ENCODE data around the gene ROS1. TPM values are rescaled to one million over a fixed set of nuclear protein-coding genes. Genes with fewer than 3 reads are reported as not detected.

Gene ROS1
- total and polyA plus RNA-seq, 4 donors = under 0.01 TPM; not detected in 3

DNA sequence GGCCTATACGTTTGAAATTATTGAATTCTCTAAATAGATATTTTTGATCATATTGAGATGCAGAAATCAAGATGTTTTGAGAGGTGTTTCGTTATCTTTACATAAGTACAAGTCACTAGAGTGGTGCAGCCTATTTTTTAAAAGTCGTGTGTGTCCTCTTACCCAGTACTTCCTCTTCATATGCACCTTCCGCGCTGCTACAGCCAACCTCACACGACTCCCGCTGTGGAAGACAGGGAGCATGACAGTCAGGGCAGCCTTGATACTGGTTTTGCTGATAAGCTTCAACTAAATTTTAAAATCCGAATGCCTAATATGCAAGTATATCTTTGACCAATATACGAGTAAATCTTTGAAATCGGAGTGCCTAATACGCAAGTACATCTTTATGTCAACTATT lies 16.3 kb downstream of the ROS1 start:
- H3K4me1 ChIP-seq (ENCODE audit: control insufficient read depth in 4 of 4, insufficient read depth in 4 of 4, low read length in 3 of 4) = no peaks in the 10 kb centered on the region
- no peaks in the 10 kb centered on the region for H3K36me3 ChIP-seq (ENCODE audit: control insufficient read depth in 4 of 4, insufficient read depth in 3 of 4, low read depth in 1 of 4, low read length in 3 of 4)
- no peaks in the 10 kb centered on the region for H3K27me3 ChIP-seq (ENCODE audit: control insufficient read depth in 4 of 4, insufficient read depth in 4 of 4, low read length in 3 of 4)
- TF ChIP-seq NR2F2 (IDR thresholded peaks at IDR 0.05) = no peak
- TF ChIP-seq HNF4A (conservative IDR thresholded peaks at IDR 0.05) = no peak
- TF ChIP-seq, protein P1, sequence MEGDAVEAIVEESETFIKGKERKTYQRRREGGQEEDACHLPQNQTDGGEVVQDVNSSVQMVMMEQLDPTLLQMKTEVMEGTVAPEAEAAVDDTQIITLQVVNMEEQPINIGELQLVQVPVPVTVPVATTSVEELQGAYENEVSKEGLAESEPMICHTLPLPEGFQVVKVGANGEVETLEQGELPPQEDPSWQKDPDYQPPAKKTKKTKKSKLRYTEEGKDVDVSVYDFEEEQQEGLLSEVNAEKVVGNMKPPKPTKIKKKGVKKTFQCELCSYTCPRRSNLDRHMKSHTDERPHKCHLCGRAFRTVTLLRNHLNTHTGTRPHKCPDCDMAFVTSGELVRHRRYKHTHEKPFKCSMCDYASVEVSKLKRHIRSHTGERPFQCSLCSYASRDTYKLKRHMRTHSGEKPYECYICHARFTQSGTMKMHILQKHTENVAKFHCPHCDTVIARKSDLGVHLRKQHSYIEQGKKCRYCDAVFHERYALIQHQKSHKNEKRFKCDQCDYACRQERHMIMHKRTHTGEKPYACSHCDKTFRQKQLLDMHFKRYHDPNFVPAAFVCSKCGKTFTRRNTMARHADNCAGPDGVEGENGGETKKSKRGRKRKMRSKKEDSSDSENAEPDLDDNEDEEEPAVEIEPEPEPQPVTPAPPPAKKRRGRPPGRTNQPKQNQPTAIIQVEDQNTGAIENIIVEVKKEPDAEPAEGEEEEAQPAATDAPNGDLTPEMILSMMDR (IDR thresholded peaks at IDR 0.05; ENCODE audit: low read depth, low read length, missing input control) = no peak
- TF ChIP-seq SP1 (IDR thresholded peaks at IDR 0.05) = no peak
- TF ChIP-seq YY1 (IDR thresholded peaks at IDR 0.05) = no peak
- TF ChIP-seq RXRA (IDR thresholded peaks at IDR 0.05) = no peak
- TF ChIP-seq RAD21 (IDR thresholded peaks at IDR 0.05) = no peak
- no peak for TF ChIP-seq GABPA (IDR thresholded peaks at IDR 0.05 in 1 of 2, conservative IDR thresholded peaks at IDR 0.05 in 1 of 2)
- no peak for TF ChIP-seq FOXA1 (IDR thresholded peaks at IDR 0.05)
- no peak for TF ChIP-seq JUND (IDR thresholded peaks at IDR 0.05)
- TF ChIP-seq, protein P2, sequence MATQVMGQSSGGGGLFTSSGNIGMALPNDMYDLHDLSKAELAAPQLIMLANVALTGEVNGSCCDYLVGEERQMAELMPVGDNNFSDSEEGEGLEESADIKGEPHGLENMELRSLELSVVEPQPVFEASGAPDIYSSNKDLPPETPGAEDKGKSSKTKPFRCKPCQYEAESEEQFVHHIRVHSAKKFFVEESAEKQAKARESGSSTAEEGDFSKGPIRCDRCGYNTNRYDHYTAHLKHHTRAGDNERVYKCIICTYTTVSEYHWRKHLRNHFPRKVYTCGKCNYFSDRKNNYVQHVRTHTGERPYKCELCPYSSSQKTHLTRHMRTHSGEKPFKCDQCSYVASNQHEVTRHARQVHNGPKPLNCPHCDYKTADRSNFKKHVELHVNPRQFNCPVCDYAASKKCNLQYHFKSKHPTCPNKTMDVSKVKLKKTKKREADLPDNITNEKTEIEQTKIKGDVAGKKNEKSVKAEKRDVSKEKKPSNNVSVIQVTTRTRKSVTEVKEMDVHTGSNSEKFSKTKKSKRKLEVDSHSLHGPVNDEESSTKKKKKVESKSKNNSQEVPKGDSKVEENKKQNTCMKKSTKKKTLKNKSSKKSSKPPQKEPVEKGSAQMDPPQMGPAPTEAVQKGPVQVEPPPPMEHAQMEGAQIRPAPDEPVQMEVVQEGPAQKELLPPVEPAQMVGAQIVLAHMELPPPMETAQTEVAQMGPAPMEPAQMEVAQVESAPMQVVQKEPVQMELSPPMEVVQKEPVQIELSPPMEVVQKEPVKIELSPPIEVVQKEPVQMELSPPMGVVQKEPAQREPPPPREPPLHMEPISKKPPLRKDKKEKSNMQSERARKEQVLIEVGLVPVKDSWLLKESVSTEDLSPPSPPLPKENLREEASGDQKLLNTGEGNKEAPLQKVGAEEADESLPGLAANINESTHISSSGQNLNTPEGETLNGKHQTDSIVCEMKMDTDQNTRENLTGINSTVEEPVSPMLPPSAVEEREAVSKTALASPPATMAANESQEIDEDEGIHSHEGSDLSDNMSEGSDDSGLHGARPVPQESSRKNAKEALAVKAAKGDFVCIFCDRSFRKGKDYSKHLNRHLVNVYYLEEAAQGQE (IDR thresholded peaks at IDR 0.05) = no peak
- TF ChIP-seq, protein P3, sequence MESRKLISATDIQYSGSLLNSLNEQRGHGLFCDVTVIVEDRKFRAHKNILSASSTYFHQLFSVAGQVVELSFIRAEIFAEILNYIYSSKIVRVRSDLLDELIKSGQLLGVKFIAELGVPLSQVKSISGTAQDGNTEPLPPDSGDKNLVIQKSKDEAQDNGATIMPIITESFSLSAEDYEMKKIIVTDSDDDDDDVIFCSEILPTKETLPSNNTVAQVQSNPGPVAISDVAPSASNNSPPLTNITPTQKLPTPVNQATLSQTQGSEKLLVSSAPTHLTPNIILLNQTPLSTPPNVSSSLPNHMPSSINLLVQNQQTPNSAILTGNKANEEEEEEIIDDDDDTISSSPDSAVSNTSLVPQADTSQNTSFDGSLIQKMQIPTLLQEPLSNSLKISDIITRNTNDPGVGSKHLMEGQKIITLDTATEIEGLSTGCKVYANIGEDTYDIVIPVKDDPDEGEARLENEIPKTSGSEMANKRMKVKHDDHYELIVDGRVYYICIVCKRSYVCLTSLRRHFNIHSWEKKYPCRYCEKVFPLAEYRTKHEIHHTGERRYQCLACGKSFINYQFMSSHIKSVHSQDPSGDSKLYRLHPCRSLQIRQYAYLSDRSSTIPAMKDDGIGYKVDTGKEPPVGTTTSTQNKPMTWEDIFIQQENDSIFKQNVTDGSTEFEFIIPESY (IDR thresholded peaks at IDR 0.05) = no peak
- no peak for TF ChIP-seq HNF4G (IDR thresholded peaks at IDR 0.05)
- TF ChIP-seq FOXA2 (IDR thresholded peaks at IDR 0.05) = no peak
- no peak for TF ChIP-seq TAF1 (conservative IDR thresholded peaks at IDR 0.05)
- TF ChIP-seq, protein P4, sequence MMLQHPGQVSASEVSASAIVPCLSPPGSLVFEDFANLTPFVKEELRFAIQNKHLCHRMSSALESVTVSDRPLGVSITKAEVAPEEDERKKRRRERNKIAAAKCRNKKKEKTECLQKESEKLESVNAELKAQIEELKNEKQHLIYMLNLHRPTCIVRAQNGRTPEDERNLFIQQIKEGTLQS (IDR thresholded peaks at IDR 0.05) = no peak
- TF ChIP-seq EGR1 (IDR thresholded peaks at IDR 0.05; ENCODE audit: low read depth in 2 of 2) = no peak
- TF ChIP-seq, protein P5, sequence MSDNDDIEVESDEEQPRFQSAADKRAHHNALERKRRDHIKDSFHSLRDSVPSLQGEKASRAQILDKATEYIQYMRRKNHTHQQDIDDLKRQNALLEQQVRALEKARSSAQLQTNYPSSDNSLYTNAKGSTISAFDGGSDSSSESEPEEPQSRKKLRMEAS (IDR thresholded peaks at IDR 0.05) = no peak
- WGBS = 85% methylated on average over 11 of the region's 11 CpGs
- no peak overlapping the region for H3K9ac ChIP-seq (ENCODE audit: low read depth in 1 of 2, low read length in 2 of 2)
- H3K27ac ChIP-seq (ENCODE audit: low read depth in 1 of 2, low read length in 2 of 2) = no peak overlapping the region
- H3K4me3 ChIP-seq (ENCODE audit: low read depth in 1 of 3, low read length in 3 of 3) = no peak overlapping the region
- no peak for DNase-seq (ENCODE audit: low spot score)
- H3K9me3 ChIP-seq (ENCODE audit: control insufficient read depth in 4 of 4, low read length in 3 of 4) = no peaks in the 10 kb centered on the region
